Measurements from ENCODE around the gene NME1.

DNA sequence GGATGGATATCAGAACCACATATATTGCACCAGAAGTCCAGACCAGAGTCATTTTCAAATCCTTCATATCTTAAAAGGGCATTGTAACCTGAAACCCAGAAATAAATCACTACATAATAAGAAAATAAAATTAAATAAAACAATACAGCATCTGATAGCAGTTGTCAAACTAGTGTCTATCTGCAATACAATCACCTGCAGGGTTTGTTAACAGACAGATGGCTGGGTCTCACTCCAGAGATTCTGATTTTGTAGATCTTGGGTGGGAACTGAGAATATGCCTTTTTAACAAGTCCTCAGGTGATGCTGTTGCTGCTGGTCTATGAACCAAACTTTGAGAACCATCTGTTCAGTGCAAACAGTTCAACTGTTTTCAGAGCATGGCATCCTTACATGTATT lies 50.5 kb downstream of the NME1 start:
- TF ChIP-seq GATA3 (IDR thresholded peaks at IDR 0.05; ENCODE audit: low read depth, low read length): peak; percentile 53; the same call in 1 of the 2 replicates
- TF ChIP-seq GATA2 (IDR thresholded peaks at IDR 0.05; ENCODE audit: low read depth, low read length): peak; percentile 61; the same call in 1 of the 2 replicates

All from SH-SY5Y (cell line).